ENCODE data around the gene AKAP6. TPM values are rescaled to one million over a fixed set of nuclear protein-coding genes. Genes with fewer than 3 reads are reported as not detected.

The AKAP6 gene
- total and polyA plus RNA-seq, 12 donors, result 0.71 to 24.7 (median 8.1) TPM

DNA sequence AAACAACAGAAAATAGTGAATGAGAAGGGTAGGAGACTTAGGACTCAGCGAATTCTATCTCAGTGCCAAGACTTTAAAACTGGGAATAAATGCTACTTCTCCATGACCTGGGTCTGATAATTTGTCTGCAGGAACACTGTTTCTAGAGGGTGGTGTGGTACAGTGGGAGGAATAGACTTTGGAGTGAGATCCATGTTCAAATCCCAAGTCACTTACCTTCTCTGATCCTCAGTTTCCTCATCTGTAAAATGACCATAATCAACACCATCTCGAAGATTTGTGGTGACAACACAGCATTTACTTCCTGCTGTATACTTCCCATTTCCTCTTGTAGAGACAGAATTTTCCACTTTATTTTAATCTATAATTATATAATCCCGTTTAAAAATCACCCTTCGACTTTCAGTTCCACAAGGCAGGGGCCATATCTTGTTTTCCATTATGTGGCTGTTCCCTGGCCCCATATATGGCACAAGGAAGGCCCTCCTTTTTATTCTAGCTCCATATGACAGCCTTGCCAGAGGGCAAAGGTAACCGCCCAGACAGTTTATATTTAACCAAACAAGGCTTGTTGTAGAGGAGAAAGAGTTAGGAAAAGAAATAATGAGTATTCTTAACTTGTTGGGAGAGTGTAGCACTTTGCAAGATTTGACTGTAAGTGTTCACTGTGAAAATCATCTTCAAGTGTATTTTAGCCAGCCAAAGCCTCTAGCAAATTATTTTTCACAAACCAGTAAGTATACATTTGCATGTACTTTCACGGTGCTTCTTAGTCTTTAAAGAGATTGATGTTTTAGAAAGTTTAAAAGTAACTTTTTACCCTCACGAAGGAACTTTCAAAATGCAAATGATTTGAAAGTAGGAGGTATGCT lies 243.1 kb downstream of the AKAP6 start:
- no peaks in the 10 kb centered on the region for H3K36me3 ChIP-seq (replicated peaks in 1 of 2)
- intact Hi-C loops (cut with DNase I), result loop anchor here in 1 of 2 donors (10.0 kb wide), 3 partner anchors 423 to 1753 kb away; no protein-coding TSS in a partner anchor
- TF ChIP-seq, protein P1, sequence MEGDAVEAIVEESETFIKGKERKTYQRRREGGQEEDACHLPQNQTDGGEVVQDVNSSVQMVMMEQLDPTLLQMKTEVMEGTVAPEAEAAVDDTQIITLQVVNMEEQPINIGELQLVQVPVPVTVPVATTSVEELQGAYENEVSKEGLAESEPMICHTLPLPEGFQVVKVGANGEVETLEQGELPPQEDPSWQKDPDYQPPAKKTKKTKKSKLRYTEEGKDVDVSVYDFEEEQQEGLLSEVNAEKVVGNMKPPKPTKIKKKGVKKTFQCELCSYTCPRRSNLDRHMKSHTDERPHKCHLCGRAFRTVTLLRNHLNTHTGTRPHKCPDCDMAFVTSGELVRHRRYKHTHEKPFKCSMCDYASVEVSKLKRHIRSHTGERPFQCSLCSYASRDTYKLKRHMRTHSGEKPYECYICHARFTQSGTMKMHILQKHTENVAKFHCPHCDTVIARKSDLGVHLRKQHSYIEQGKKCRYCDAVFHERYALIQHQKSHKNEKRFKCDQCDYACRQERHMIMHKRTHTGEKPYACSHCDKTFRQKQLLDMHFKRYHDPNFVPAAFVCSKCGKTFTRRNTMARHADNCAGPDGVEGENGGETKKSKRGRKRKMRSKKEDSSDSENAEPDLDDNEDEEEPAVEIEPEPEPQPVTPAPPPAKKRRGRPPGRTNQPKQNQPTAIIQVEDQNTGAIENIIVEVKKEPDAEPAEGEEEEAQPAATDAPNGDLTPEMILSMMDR (IDR thresholded peaks at IDR 0.05), result no peak
- no peak for TF ChIP-seq POLR2A (IDR thresholded peaks at IDR 0.05)
- DNase-seq, result no peak
- H3K9me3 ChIP-seq (replicated peaks in 1 of 3), result no peaks in the 10 kb centered on the region
- H3K27me3 ChIP-seq, result no peaks in the 10 kb centered on the region
- 69 to 88% (median 77%) methylated on average over 7 of the region's 7 CpGs for WGBS, 4 donors
- H3K27ac ChIP-seq, result no peak overlapping the region
- no peaks in the 10 kb centered on the region for H3K4me1 ChIP-seq (replicated peaks in 1 of 2)
- no peak overlapping the region for H3K4me3 ChIP-seq

DNA sequence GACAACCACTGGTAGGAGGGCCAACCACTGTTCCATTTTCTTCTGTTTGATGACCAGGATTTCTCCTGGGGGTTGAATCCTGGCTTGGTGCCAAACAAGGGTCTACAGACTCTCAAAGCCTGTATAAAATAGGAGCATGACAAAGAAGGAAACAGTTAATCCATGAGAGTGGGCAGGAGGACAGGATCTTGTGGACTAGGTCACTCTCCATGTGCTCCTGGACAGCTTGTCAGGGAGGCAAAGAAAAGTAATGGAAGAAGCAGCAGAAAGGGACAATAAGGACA lies 243.7 kb downstream of the AKAP6 start:
- Histone ChIP-seq H3K27ac (no peak overlapping the region), H3K9me3 (replicated peaks in 1 of 3) (no peaks in the 10 kb centered on the region), H3K4me1 (replicated peaks in 1 of 2) (no peaks in the 10 kb centered on the region), H3K36me3 (replicated peaks in 1 of 2) (no peaks in the 10 kb centered on the region), H3K27me3 (no peaks in the 10 kb centered on the region), H3K4me3 (no peak overlapping the region)
- no peak for TF ChIP-seq POLR2A (IDR thresholded peaks at IDR 0.05)
- TF ChIP-seq, protein P1 (IDR thresholded peaks at IDR 0.05), result no peak
- no peak for DNase-seq
- intact Hi-C loops (cut with DNase I), result loop anchor here in 1 of 2 donors (10.0 kb wide), 3 partner anchors 422 to 1752 kb away; no protein-coding TSS in a partner anchor

DNA sequence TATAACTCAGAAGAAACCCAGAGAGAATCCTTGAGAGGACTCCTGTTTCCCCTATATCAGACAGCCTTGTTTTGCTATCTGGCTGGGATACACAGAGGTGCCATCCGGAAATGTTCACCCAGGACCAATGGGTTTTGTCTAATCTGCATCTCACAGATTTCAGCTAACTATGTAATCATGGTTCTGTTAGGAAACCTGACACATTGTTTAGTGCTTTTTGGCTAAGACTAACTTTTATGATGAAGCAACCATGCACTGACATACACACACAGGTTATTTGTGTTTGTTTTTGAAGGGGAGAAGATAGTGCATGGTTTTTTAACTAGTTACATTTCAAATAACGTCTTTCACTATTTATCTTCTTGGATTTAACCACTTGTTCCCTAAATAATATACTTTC lies 245.2 kb downstream of the AKAP6 start:
- intact Hi-C loops (cut with DNase I), result loop anchor here in 1 of 2 donors (10.0 kb wide), 3 partner anchors 421 to 1751 kb away; no protein-coding TSS in a partner anchor

DNA sequence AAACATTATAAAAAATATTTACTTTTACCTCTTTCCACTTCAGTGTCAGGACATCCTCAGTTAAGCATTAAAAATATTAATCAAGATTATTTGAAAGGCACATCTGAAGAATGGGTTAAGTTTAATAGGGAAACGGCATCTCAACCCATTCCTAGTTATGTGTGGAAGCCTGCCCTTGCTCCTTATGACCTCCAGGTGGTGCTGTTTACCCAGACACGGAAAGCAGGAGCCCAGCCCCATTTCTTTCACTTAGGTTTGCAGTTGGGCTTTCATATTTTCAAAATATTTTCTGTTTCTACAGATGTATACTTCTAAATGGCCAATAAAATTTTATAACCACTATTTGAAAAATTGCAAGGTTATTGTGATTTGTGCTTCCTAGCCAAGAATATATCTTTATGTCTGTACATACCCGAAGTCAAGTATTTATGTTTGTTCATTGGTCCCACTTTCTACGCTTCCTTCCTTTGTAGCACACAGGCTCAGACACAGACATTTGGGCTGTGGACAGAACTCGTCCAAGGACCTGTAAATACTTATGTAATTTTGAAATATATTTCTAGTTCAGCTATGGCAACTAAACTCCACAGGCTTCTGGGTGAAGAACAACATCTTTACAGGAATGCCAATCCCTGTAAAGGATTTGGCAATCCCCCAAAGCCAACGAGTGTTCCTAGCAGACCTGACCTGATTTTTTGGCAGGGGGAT lies 247.1 kb downstream of the AKAP6 start:
- Histone ChIP-seq H3K27me3 (no peaks in the 10 kb centered on the region), H3K4me1 (replicated peaks in 1 of 2) (no peaks in the 10 kb centered on the region), H3K36me3 (replicated peaks in 1 of 2) (no peaks in the 10 kb centered on the region), H3K9me3 (replicated peaks in 1 of 3) (no peaks in the 10 kb centered on the region), H3K4me3 (peak overlapping the region in 1 of 4 donors; percentile 37), H3K27ac (no peak overlapping the region)
- 14 to 20% (median 20%) methylated on average over 6 of the region's 6 CpGs for WGBS, 4 donors
- TF ChIP-seq, protein P1 (IDR thresholded peaks at IDR 0.05), result peak; percentile 87 to 96 (median 94)
- TF ChIP-seq POLR2A (IDR thresholded peaks at IDR 0.05), result no peak
- intact Hi-C loops (cut with DNase I), result loop anchor here in 1 of 2 donors (5.0 to 10.0 kb wide), 4 partner anchors 419 to 1749 kb away; no protein-coding TSS in a partner anchor
- peak; percentile 45 to 81 (median 55) for DNase-seq

More for the DNA sequence above, 245.2 kb downstream of the AKAP6 start:
- Histone ChIP-seq H3K9me3 (replicated peaks in 1 of 3) (no peaks in the 10 kb centered on the region), H3K27ac (no peak overlapping the region), H3K36me3 (replicated peaks in 1 of 2) (no peaks in the 10 kb centered on the region), H3K4me3 (no peak overlapping the region), H3K27me3 (no peaks in the 10 kb centered on the region), H3K4me1 (replicated peaks in 1 of 2) (no peaks in the 10 kb centered on the region)
- WGBS, 4 donors, result 71 to 84% (median 71%) methylated on average over 2 of the region's 2 CpGs
- no peak for TF ChIP-seq POLR2A (IDR thresholded peaks at IDR 0.05)
- TF ChIP-seq, protein P1 (IDR thresholded peaks at IDR 0.05), result no peak
- no peak for DNase-seq

Measured in adrenal gland (tissue), 12 donors.